A549 (cell line): ENCODE data around the gene CCDC124.
"Not testable (repeated sequence)": the region's sequence is repeated elsewhere in the genome, so short reads cannot be mapped to it uniquely, and the experiment has no call there.

ENCODE experiments used
- JUNB ChIP-seq: fragments of >200 bp; sonication (Bioruptor Twin); formaldehyde crosslinking; IDR thresholded peaks from 2 replicates; pipeline ENCODE4 v1.6.1; 2016
- POLR2A ChIP-seq: IDR thresholded peaks from 2 replicates; pipeline ENCODE4 v1.6.1; 2012; ENCODE audit warnings: mild to moderate bottlenecking, low read length
- TF ChIP-seq, protein P1 (sequence below): fragments of >200 bp; sonication (Bioruptor Twin); formaldehyde crosslinking; IDR thresholded peaks from 3 replicates; pipeline ENCODE4 v1.5.1; 2016

GRCh38 chr19:17919122-17919521, 13.7 kb upstream of the CCDC124 start:
- not testable (repeated sequence) for TF ChIP-seq POLR2A, JUNB
- TF ChIP-seq, protein P1, sequence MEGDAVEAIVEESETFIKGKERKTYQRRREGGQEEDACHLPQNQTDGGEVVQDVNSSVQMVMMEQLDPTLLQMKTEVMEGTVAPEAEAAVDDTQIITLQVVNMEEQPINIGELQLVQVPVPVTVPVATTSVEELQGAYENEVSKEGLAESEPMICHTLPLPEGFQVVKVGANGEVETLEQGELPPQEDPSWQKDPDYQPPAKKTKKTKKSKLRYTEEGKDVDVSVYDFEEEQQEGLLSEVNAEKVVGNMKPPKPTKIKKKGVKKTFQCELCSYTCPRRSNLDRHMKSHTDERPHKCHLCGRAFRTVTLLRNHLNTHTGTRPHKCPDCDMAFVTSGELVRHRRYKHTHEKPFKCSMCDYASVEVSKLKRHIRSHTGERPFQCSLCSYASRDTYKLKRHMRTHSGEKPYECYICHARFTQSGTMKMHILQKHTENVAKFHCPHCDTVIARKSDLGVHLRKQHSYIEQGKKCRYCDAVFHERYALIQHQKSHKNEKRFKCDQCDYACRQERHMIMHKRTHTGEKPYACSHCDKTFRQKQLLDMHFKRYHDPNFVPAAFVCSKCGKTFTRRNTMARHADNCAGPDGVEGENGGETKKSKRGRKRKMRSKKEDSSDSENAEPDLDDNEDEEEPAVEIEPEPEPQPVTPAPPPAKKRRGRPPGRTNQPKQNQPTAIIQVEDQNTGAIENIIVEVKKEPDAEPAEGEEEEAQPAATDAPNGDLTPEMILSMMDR, result not testable (repeated sequence)
